HUDEP-2 (cell line): ENCODE results near the gene CNTN4.

Experiments
- DNase-seq, 76 experiments: peaks; one replicate each; lab custom pipeline; 2025; ENCODE audit not compliant: unreplicated experiment in 76 of 76; lab: John Stamatoyannopoulos, UW

CNTN4 gene

DNA sequence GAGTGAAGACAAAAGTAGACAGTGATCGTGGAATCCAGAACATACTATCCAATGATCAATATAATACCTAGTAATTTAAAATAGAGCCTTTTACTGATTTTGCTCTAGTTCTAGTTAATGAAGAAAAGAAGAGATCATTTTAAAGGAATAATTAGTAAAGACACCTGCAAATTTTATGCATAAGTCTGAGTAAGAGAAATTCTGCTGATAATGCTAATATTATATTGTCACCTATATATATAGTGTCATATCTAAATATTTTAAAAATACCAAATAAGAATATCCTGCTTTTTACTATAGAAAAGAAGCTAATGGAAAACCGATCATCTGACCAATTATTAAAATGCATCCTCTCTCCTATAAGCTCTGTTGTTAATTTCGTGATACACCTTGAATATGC, 152.1 kb downstream of the CNTN4 start:
- no peak for DNase-seq

DNA sequence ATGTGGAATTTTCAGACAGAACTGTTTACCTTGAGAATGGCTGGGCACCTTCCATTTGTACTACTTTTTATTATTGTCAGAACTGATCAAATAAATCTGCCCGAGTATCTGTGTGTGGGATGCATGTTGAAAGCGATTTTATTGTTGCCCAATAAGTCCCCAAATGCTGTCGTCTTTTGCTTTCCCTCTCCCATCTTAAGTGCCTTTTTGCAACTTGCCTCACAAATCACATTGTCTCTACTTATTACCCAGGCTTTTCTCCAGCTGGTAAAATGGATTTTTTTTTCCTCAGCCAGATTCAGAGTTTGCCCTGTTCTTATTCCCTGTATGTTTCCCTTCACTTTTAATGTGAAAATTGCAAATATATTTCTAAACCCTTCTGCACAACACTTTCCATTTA, 163.1 kb downstream of the CNTN4 start:
- no peak for DNase-seq

- DNase-seq = no peak
Observed at GRCh38 chr3:2262204-2262603, 163.5 kb downstream of the CNTN4 start.

DNA sequence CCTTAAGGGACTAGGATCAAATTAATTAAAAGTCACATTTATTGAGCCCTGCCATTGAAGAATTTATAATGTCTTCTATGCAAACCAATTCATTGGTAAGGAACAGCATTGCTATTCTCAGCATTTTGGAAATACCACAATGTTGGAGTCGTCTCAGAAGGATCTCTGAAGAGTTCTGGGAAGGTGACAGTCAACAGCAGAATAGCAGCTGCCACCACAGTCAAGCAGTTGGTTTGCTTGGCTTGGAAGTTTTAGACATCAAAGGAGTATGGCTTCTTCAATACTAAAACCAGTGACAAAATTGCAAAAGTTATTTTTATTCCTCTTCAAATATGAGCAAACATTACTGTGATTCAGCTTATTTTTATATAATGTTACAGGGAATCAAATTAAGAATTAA, 167.9 kb downstream of the CNTN4 start:
- no peak for DNase-seq

DNA sequence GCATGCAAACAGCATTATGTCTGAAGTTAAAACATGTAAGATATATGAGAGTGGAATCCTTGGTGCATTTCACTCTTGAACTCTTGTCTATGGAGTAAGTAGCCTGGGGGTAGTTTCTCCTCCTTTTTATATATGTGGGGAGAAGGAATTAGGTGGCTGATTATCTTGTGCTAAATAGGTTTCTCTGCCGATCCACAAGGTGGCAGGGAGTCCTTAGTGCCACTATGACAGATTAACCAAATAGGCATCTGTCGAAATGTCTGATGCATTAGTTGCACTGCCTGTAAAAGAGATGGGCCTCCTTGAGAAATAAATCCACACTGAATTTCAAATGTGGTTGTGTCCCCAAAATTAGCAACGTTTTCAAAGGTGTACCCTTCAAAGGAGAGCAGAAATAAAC, 170.1 kb downstream of the CNTN4 start:
- DNase-seq = no peak

GRCh38 chr3:2274526-2274925, 175.9 kb downstream of the CNTN4 start:
- DNase-seq = no peak

- no peak for DNase-seq
Observed at GRCh38 chr3:2283818-2284217, 185.2 kb downstream of the CNTN4 start.

GRCh38 chr3:2300938-2301337, 202.3 kb downstream of the CNTN4 start:
- DNase-seq = no peak

- no peak for DNase-seq
Observed at GRCh38 chr3:2301361-2301760, 202.7 kb downstream of the CNTN4 start.

- no peak for DNase-seq
Observed at GRCh38 chr3:2303566-2303965, 204.9 kb downstream of the CNTN4 start.

DNA sequence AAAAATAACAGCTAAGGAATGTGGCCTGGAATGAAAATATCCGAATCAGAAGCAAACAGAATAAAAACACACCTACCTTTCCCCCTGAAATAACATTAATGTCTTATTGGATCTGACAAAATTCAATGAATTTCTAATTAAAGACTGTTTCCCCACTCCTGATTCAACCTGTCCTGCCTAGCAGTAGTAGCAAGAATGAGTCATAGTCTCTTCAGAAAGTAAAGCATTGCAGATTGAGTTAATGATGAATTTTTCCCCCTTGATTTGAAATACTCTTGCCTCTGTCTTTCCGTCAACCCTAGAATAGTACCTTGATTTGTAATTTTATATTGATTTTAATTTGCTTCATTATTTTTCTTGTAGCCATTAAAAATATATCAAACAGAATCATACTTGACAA, 212.4 kb downstream of the CNTN4 start:
- DNase-seq = no peak

- DNase-seq = no peak
Observed at GRCh38 chr3:2317521-2317920, 218.9 kb downstream of the CNTN4 start.

DNA sequence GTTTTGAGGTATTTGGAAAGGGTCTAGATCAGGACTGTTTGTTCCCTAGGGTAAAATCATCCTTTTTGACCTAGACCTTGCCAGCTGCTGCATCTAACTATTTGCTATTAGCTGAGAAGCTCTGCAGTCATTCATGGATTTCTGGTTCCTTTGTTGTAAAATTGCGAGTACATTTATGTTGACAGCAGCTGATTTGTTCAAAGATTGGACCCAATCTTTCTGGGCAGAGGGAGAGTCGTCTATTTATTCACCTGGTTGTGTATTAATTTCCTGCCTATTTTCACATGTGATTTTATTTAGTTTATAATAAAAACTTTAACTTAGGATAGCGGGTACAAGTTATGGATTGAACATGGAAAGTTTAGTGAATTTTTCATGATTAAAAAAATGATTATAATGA, 236.3 kb downstream of the CNTN4 start:
- DNase-seq = no peak

GRCh38 chr3:2343031-2343682, 244.5 kb downstream of the CNTN4 start:
- DNase-seq = no peak

GRCh38 chr3:2352134-2352762, 253.6 kb downstream of the CNTN4 start:
- DNase-seq = no peak

DNA sequence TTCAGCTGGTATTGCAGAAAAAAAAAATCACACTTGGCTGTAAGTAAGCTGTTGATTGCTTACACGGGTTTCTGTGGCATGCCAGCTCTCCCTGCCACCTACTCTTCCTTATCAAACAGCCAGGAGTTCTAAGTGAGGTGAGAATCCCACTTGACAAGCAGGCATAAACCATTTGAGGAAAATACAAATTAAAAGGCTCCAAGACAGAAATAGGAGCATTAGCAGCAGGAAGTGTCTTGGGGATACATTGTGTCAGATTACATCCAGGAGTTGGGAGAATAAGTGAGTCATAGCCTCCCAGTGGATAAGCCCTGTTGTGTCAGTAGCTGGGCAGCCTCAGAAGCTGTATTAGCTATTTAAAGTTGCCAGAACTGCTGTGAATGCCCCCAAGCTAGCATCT, 256.0 kb downstream of the CNTN4 start:
- no peak for DNase-seq

DNA sequence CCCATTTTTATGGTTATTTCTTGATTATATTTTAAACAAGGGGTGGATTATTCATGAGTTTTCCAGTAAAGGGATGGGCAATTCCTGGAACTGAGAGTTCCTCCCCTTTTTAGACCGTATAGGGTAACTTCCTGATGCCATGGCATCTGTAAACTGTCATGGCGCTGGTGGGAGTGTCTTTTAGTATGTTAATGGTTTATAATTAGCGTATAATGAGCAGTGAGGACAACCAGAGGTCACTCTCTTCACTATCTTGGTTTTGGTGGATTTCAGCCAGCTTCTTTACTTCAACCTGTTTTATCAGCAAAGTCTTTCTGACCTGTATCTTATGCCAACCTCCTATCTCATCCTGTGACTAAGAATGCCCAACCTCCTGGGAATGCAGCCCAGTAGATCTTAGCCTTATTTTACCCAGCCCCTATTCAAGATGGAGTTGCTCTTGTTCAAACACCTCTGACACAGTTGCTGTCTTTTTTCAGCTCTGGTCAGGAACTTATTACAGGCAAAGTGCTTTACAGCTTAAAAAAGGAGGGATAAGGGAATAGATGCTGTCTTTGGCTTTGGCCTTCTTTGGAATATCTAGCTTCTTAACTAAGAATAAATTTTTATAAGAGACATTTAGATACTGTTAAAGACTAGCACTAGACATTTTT, 257.8 kb downstream of the CNTN4 start:
- no peak for DNase-seq

- no peak for DNase-seq
Observed at GRCh38 chr3:2360815-2361214, 262.1 kb downstream of the CNTN4 start.

DNA sequence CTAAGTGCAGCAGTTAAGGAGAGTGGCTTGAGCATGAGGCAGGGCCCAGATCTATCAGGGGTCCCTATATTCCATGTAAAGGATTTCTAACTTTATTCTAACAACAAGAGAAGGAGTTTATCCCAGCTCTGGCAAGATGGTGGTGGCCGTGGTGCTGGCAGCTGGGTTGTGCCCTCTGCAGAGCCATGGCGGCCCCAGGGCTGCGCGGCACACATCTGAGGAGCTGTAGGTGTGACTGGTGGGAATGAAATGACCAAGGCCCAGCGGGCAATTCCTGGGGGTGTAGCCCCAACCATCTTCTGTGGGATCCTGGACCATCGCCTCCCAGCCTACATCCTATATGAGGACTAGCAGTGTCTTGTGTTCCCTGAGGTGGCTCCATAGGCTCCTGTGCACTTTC, 263.5 kb downstream of the CNTN4 start:
- no peak for DNase-seq

DNA sequence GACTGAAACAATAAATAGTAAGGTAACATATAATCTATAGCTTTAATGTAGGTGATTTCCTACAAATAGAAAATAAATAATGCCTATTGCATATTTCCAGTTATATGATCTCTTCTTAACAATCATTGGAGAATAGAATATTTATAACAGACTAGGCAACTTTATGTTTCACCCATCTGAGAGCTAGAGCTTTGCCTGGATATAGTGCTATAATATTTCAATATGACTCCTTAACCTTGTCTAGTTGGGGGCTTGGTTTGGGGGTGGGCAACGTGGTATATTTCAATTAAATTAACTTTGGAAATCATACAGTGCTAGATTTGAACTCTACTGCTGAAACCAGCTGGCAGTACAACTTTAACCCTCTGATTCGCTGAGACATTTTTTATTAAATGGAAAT, 265.2 kb downstream of the CNTN4 start:
- DNase-seq = no peak

GRCh38 chr3:2370317-2370716, 271.7 kb downstream of the CNTN4 start:
- DNase-seq = no peak

- DNase-seq = no peak
Observed at GRCh38 chr3:2372306-2372705, 273.6 kb downstream of the CNTN4 start.
